ENCODE results near the gene SCRN3. TPM values are rescaled to one million over a fixed set of nuclear protein-coding genes. Genes with fewer than 3 reads are reported as not detected.

The SCRN3 gene
- total RNA-seq, 1 donor from 2014 or later, result 20.6 TPM

- no peak for DNase-seq (ENCODE audit: low read depth)
- no peaks in the 10 kb centered on the region for H3K27me3 ChIP-seq (ENCODE audit: control insufficient read depth, insufficient read depth, low read length)
- no peaks in the 10 kb centered on the region for H3K36me3 ChIP-seq (ENCODE audit: control insufficient read depth, insufficient read depth, low read length)
- no peak overlapping the region for H3K4me3 ChIP-seq (ENCODE audit: low read depth, low read length)
- TF ChIP-seq CTCF (IDR thresholded peaks at IDR 0.05; ENCODE audit: insufficient read depth, low read length, poor library complexity, severe bottlenecking), result no peak
Measured at GRCh38 chr2:174428214-174428613, 32.7 kb downstream of the SCRN3 start.

DNA sequence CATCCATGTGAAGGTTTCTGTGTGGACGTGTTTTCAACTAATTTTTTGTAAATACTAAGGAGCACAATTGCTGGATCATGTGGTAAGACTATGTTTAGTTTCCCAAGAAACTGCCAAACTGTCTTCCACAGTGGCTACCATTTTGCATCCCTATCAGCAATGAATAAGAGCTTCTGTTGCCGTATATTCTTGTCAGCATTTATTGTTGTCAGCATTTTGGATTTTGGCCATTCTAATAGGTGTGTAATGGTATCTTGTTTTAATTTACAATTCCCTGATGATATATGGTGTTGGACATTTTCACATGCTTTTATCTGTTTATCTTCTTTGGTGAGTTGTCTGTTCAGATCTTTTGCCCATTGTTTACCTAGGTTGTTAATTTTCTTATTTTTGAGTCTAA, 34.5 kb downstream of the SCRN3 start:
- H3K27me3 ChIP-seq (ENCODE audit: control insufficient read depth, insufficient read depth, low read length), result no peaks in the 10 kb centered on the region
- no peak overlapping the region for H3K4me3 ChIP-seq (ENCODE audit: low read depth, low read length)
- no peaks in the 10 kb centered on the region for H3K36me3 ChIP-seq (ENCODE audit: control insufficient read depth, insufficient read depth, low read length)
- DNase-seq (ENCODE audit: low read depth), result no peak
- TF ChIP-seq CTCF (IDR thresholded peaks at IDR 0.05; ENCODE audit: insufficient read depth, low read length, poor library complexity, severe bottlenecking), result no peak

- Histone ChIP-seq H3K4me3 (ENCODE audit: low read depth, low read length) (no peak overlapping the region), H3K27me3 (ENCODE audit: control insufficient read depth, insufficient read depth, low read length) (no peaks in the 10 kb centered on the region), H3K36me3 (ENCODE audit: control insufficient read depth, insufficient read depth, low read length) (no peaks in the 10 kb centered on the region)
- DNase-seq (ENCODE audit: low read depth), result no peak
- TF ChIP-seq CTCF (IDR thresholded peaks at IDR 0.05; ENCODE audit: insufficient read depth, low read length, poor library complexity, severe bottlenecking), result no peak
Measured at GRCh38 chr2:174431902-174432301, 36.4 kb downstream of the SCRN3 start.

DNA sequence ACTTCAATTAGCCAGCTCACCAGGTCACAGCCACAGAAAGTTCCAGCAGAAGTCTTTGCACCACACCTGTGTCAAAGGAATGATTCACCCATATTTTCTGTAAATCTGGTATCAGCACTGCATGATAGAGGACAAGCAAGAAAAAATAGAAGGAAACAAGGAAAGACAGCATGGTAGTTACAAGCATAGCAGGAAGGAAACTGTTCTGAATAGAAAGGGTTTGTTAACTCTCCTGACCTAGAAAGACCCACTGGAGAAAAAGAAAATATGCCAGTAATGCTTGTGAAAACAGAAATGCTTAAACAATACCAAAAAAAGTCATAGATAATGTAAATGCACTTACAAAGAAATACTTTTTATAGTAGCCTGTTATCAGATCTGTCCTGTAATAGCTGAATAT, 40.8 kb downstream of the SCRN3 start:
- Histone ChIP-seq H3K27me3 (ENCODE audit: control insufficient read depth, insufficient read depth, low read length) (no peaks in the 10 kb centered on the region), H3K4me3 (ENCODE audit: low read depth, low read length) (no peak overlapping the region), H3K36me3 (ENCODE audit: control insufficient read depth, insufficient read depth, low read length) (no peaks in the 10 kb centered on the region)
- no peak for TF ChIP-seq CTCF (IDR thresholded peaks at IDR 0.05; ENCODE audit: insufficient read depth, low read length, poor library complexity, severe bottlenecking)
- DNase-seq (ENCODE audit: low read depth), result no peak

- Histone ChIP-seq H3K36me3 (ENCODE audit: control insufficient read depth, insufficient read depth, low read length) (no peaks in the 10 kb centered on the region), H3K27me3 (ENCODE audit: control insufficient read depth, insufficient read depth, low read length) (no peaks in the 10 kb centered on the region), H3K4me3 (ENCODE audit: low read depth, low read length) (no peak overlapping the region)
- TF ChIP-seq CTCF (IDR thresholded peaks at IDR 0.05; ENCODE audit: insufficient read depth, low read length, poor library complexity, severe bottlenecking), result no peak
- no peak for DNase-seq (ENCODE audit: low read depth)
Measured at GRCh38 chr2:174438146-174438886, 42.8 kb downstream of the SCRN3 start.

DNA sequence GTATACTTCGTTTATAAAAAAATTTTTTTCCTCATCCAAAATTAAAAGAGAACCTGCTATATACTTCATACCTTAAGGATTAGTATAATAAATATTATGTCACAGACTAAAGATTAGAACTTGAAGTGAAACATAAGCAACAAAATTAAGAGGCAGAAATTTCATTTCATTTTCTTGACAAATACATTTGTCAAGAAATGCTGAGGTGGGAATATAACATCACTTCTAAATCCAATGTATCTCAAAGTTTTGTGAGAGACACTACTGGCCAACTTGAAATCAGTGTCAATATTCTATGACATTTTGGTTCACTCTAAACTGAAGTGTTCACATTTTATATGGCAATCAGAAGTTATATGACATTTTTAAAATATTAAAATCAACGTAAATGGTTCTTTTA, 43.8 kb downstream of the SCRN3 start:
- DNase-seq (ENCODE audit: low read depth), result no peak
- no peaks in the 10 kb centered on the region for H3K27me3 ChIP-seq (ENCODE audit: control insufficient read depth, insufficient read depth, low read length)
- H3K36me3 ChIP-seq (ENCODE audit: control insufficient read depth, insufficient read depth, low read length), result no peaks in the 10 kb centered on the region
- H3K4me3 ChIP-seq (ENCODE audit: low read depth, low read length), result no peak overlapping the region
- no peak for TF ChIP-seq CTCF (IDR thresholded peaks at IDR 0.05; ENCODE audit: insufficient read depth, low read length, poor library complexity, severe bottlenecking)
